ENCODE results near the gene WEE1. TPM values are rescaled to one million over a fixed set of nuclear protein-coding genes. Genes with fewer than 3 reads are reported as not detected.

WEE1 gene
- total RNA-seq, 1 donor from 2014 or later = 50.7 TPM

GRCh38 chr11:9565822-9566560 is 7.5 kb upstream of the WEE1 start:
- no peak for TF ChIP-seq EZH2 (IDR thresholded peaks at IDR 0.05; ENCODE audit: insufficient read depth, low read length)
- TF ChIP-seq CTCF (IDR thresholded peaks at IDR 0.05; ENCODE audit: insufficient read depth, low read depth, low read length) = no peak
- peak overlapping the region; percentile 84 for H3K9ac ChIP-seq (ENCODE audit: low read length)
- no peaks in the 10 kb centered on the region for H3K36me3 ChIP-seq (ENCODE audit: insufficient read depth, low read length)
- H3K9me3 ChIP-seq (ENCODE audit: insufficient read depth, low read depth, low read length) = no peaks in the 10 kb centered on the region
- H3K27me3 ChIP-seq (ENCODE audit: insufficient read depth, low read length) = no peaks in the 10 kb centered on the region
- no peak overlapping the region for H2AFZ ChIP-seq (ENCODE audit: low read depth, low read length)
- H3K27me3 Mint-ChIP-seq (ENCODE audit: low read depth, unreplicated experiment) = no peaks in the 10 kb centered on the region
- H3K27ac ChIP-seq (ENCODE audit: low read depth, low read length) = peak overlapping the region; percentile 99
- H3K9me3 Mint-ChIP-seq (ENCODE audit: unreplicated experiment) = peaks cover 6% of the 10 kb centered on the region
- H3K4me1 Mint-ChIP-seq (ENCODE audit: low read depth, unreplicated experiment) = peaks cover 36% of the 10 kb centered on the region
- H3K27ac Mint-ChIP-seq (ENCODE audit: unreplicated experiment) = peak overlapping the region; percentile 100
- peak overlapping the region; percentile 16 for H3K4me3 ChIP-seq (ENCODE audit: insufficient read depth, low read depth, low read length)
- FAIRE-seq (peak; percentile 97), DNase-seq (ENCODE audit: low read depth) (peak; percentile 100)
- H3K79me2 ChIP-seq (ENCODE audit: insufficient read depth, low read length) = no peaks in the 10 kb centered on the region
- H3K4me2 ChIP-seq (ENCODE audit: low read length) = peak overlapping the region; percentile 77
- peaks cover 43% of the 10 kb centered on the region for H3K4me1 ChIP-seq (ENCODE audit: insufficient read depth, low read length)
- peak overlapping the region; percentile 61 for H3K4me3 Mint-ChIP-seq (ENCODE audit: unreplicated experiment)
- H4K20me1 ChIP-seq (ENCODE audit: insufficient read depth, low read length) = no peaks in the 10 kb centered on the region
- peaks cover 2% of the 10 kb centered on the region for H3K36me3 Mint-ChIP-seq (ENCODE audit: low read depth, unreplicated experiment)

GRCh38 chr11:9566561-9567063 is 6.9 kb upstream of the WEE1 start:
- H3K79me2 ChIP-seq (ENCODE audit: insufficient read depth, low read length) = no peaks in the 10 kb centered on the region
- H3K36me3 Mint-ChIP-seq (ENCODE audit: low read depth, unreplicated experiment) = peaks cover 2% of the 10 kb centered on the region
- H3K27ac Mint-ChIP-seq (ENCODE audit: unreplicated experiment) = peak overlapping the region; percentile 100
- H3K9me3 Mint-ChIP-seq (ENCODE audit: unreplicated experiment) = peaks cover 2% of the 10 kb centered on the region
- no peaks in the 10 kb centered on the region for H3K9me3 ChIP-seq (ENCODE audit: insufficient read depth, low read depth, low read length)
- H3K4me1 Mint-ChIP-seq (ENCODE audit: low read depth, unreplicated experiment) = peaks cover 36% of the 10 kb centered on the region
- TF ChIP-seq CTCF (IDR thresholded peaks at IDR 0.05; ENCODE audit: insufficient read depth, low read depth, low read length) (no peak), EZH2 (IDR thresholded peaks at IDR 0.05; ENCODE audit: insufficient read depth, low read length) (no peak)
- peak overlapping the region; percentile 99 for H3K27ac ChIP-seq (ENCODE audit: low read depth, low read length)
- peak overlapping the region; percentile 83 for H3K9ac ChIP-seq (ENCODE audit: low read length)
- peak overlapping the region; percentile 61 for H3K4me3 Mint-ChIP-seq (ENCODE audit: unreplicated experiment)
- H3K4me3 ChIP-seq (ENCODE audit: insufficient read depth, low read depth, low read length) = no peak overlapping the region
- H4K20me1 ChIP-seq (ENCODE audit: insufficient read depth, low read length) = no peaks in the 10 kb centered on the region
- H2AFZ ChIP-seq (ENCODE audit: low read depth, low read length) = no peak overlapping the region
- peak overlapping the region; percentile 33 for H3K4me2 ChIP-seq (ENCODE audit: low read length)
- no peaks in the 10 kb centered on the region for H3K27me3 ChIP-seq (ENCODE audit: insufficient read depth, low read length)
- peaks cover 43% of the 10 kb centered on the region for H3K4me1 ChIP-seq (ENCODE audit: insufficient read depth, low read length)
- H3K36me3 ChIP-seq (ENCODE audit: insufficient read depth, low read length) = no peaks in the 10 kb centered on the region
- no peaks in the 10 kb centered on the region for H3K27me3 Mint-ChIP-seq (ENCODE audit: low read depth, unreplicated experiment)
- FAIRE-seq (no peak), DNase-seq (ENCODE audit: low read depth) (peak; percentile 85)

- FAIRE-seq = no peak
- Histone ChIP-seq H3K36me3 (ENCODE audit: insufficient read depth, low read length) (no peaks in the 10 kb centered on the region), H3K27ac (ENCODE audit: low read depth, low read length) (peak overlapping the region; percentile 99), H3K79me2 (ENCODE audit: insufficient read depth, low read length) (peaks cover 4% of the 10 kb centered on the region), H3K9ac (ENCODE audit: low read length) (peak overlapping the region; percentile 83), H2AFZ (ENCODE audit: low read depth, low read length) (no peak overlapping the region), H3K4me2 (ENCODE audit: low read length) (no peak overlapping the region), H3K4me1 (ENCODE audit: insufficient read depth, low read length) (peaks cover 43% of the 10 kb centered on the region), H3K27me3 (ENCODE audit: insufficient read depth, low read length) (no peaks in the 10 kb centered on the region), H4K20me1 (ENCODE audit: insufficient read depth, low read length) (no peaks in the 10 kb centered on the region), H3K4me3 (ENCODE audit: insufficient read depth, low read depth, low read length) (no peak overlapping the region), H3K9me3 (ENCODE audit: insufficient read depth, low read depth, low read length) (no peaks in the 10 kb centered on the region)
- Mint-ChIP-seq H3K4me1 (ENCODE audit: low read depth, unreplicated experiment) (peaks cover 39% of the 10 kb centered on the region), H3K4me3 (ENCODE audit: unreplicated experiment) (peak overlapping the region; percentile 27), H3K9me3 (ENCODE audit: unreplicated experiment) (peaks cover 2% of the 10 kb centered on the region), H3K27me3 (ENCODE audit: low read depth, unreplicated experiment) (no peaks in the 10 kb centered on the region), H3K36me3 (ENCODE audit: low read depth, unreplicated experiment) (peaks cover under 1% of the 10 kb centered on the region), H3K27ac (ENCODE audit: unreplicated experiment) (peak overlapping the region; percentile 100)
- TF ChIP-seq CTCF (IDR thresholded peaks at IDR 0.05; ENCODE audit: insufficient read depth, low read depth, low read length) (no peak), EZH2 (IDR thresholded peaks at IDR 0.05; ENCODE audit: insufficient read depth, low read length) (no peak)
- DNase-seq (ENCODE audit: low read depth) = no peak
These were observed 6.1 kb upstream of the WEE1 start for GRCh38 chr11:9567401-9567800.
